Measurements from ENCODE around the gene PDGFA. TPM values are rescaled to one million over a fixed set of nuclear protein-coding genes. Genes with fewer than 3 reads are reported as not detected.

The PDGFA gene
- total RNA-seq, 1 donor from 2014 or later = 9.8 TPM

DNA sequence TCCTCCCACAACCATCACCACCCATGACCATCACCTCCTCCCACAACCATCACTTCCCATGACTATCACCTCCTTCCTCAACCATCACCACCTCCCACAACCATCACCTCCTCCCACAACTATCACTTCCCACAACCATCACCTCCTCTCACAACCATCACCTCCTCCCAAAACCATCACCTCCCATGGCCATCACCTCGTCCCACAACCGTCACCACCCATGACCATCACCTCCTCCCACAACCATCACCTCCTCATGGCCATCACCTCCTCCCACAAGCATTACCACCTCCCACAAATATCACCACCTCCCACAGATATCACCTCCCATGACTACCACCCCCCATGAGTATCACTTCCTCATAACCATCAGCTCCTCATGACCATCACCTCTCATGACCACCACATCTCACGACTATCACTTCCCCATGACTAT is 52.2 kb downstream of the PDGFA start:
- peaks cover 20% of the 10 kb centered on the region for H3K27me3 Mint-ChIP-seq (ENCODE audit: insufficient read depth, low read depth)
- TF ChIP-seq, protein P1, sequence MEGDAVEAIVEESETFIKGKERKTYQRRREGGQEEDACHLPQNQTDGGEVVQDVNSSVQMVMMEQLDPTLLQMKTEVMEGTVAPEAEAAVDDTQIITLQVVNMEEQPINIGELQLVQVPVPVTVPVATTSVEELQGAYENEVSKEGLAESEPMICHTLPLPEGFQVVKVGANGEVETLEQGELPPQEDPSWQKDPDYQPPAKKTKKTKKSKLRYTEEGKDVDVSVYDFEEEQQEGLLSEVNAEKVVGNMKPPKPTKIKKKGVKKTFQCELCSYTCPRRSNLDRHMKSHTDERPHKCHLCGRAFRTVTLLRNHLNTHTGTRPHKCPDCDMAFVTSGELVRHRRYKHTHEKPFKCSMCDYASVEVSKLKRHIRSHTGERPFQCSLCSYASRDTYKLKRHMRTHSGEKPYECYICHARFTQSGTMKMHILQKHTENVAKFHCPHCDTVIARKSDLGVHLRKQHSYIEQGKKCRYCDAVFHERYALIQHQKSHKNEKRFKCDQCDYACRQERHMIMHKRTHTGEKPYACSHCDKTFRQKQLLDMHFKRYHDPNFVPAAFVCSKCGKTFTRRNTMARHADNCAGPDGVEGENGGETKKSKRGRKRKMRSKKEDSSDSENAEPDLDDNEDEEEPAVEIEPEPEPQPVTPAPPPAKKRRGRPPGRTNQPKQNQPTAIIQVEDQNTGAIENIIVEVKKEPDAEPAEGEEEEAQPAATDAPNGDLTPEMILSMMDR (IDR thresholded peaks at IDR 0.05) = no peak
- no peak for TF ChIP-seq EZH2 (IDR thresholded peaks at IDR 0.05)
- no peak for TF ChIP-seq EZH2phosphoT487 (IDR thresholded peaks at IDR 0.05)
- Histone ChIP-seq H3K9ac (no peak overlapping the region), H4K20me1 (ENCODE audit: low read depth) (no peaks in the 10 kb centered on the region), H3F3A (ENCODE audit: low read depth) (no peaks in the 10 kb centered on the region), H3K4me3 (no peak overlapping the region), H3K27ac (no peak overlapping the region), H3K36me3 (no peaks in the 10 kb centered on the region), H3K9me3 (ENCODE audit: low read depth) (no peaks in the 10 kb centered on the region), H2AFZ (replicated peaks) (no peak overlapping the region), H3K27me3 (no peaks in the 10 kb centered on the region), H3K4me2 (no peak overlapping the region), H3K79me2 (ENCODE audit: low read depth) (no peaks in the 10 kb centered on the region), H3K4me1 (no peaks in the 10 kb centered on the region)
- peak overlapping the region; percentile 41 for H3K4me3 Mint-ChIP-seq
- peaks cover 23% of the 10 kb centered on the region for H3K9me3 Mint-ChIP-seq
- no peak for DNase-seq (ENCODE audit: low spot score)
- peak overlapping the region; percentile 11 for H3K27ac Mint-ChIP-seq
- H3K36me3 Mint-ChIP-seq = peaks cover 4% of the 10 kb centered on the region
- H3K4me1 Mint-ChIP-seq = peaks cover 6% of the 10 kb centered on the region

DNA sequence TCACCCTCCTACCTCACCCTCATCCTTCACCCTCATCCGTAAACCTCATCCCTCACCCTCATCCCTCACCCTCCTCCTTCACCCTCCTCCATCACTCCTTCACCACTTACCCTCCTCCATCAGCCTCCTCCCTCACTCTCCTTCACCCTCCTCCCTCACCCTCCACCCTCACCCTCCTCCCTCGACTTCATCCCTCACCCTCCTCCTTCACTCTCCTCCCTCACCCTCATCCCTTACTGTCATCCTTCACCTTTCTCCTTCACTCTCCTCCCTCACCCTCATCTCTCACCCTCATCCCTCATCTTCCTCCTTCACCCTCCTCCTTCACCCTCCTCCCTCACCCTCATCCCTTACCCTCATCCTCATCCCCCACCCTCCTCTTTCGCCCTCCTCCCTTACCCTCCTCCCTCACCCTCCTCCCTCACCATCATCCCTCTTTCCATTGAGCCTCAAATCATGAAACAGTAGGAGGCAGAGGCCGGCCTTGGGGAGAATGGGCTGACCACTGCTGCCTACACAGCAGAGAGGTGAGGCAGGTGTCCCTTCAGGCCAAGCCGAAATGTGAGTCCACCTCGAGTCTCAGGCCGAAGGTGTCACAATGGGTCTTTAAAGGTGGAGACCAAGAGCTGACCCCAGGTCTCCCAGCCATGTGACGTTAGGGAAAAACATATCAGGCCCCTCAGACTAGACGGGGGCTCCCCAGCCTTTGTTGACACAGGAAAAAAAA is 53.0 kb downstream of the PDGFA start:
- no peaks in the 10 kb centered on the region for H3F3A ChIP-seq (ENCODE audit: low read depth)
- TF ChIP-seq, protein P1 (IDR thresholded peaks at IDR 0.05) = no peak
- TF ChIP-seq EZH2 (IDR thresholded peaks at IDR 0.05) = no peak
- TF ChIP-seq EZH2phosphoT487 (IDR thresholded peaks at IDR 0.05) = no peak
- H3K27ac Mint-ChIP-seq = no peak overlapping the region
- H3K27me3 Mint-ChIP-seq (ENCODE audit: insufficient read depth, low read depth) = peaks cover 20% of the 10 kb centered on the region
- no peak overlapping the region for H3K4me3 Mint-ChIP-seq
- no peak overlapping the region for H3K4me2 ChIP-seq
- no peak overlapping the region for H3K9ac ChIP-seq
- H3K4me1 Mint-ChIP-seq = peaks cover 7% of the 10 kb centered on the region
- no peaks in the 10 kb centered on the region for H3K79me2 ChIP-seq (ENCODE audit: low read depth)
- H3K27me3 ChIP-seq = no peaks in the 10 kb centered on the region
- H3K9me3 ChIP-seq (ENCODE audit: low read depth) = no peaks in the 10 kb centered on the region
- no peak for DNase-seq (ENCODE audit: low spot score)
- H3K36me3 Mint-ChIP-seq = peaks cover 4% of the 10 kb centered on the region
- H4K20me1 ChIP-seq (ENCODE audit: low read depth) = no peaks in the 10 kb centered on the region
- H3K9me3 Mint-ChIP-seq = peaks cover 23% of the 10 kb centered on the region
- no peak overlapping the region for H3K27ac ChIP-seq
- no peak overlapping the region for H2AFZ ChIP-seq (replicated peaks)
- H3K36me3 ChIP-seq = no peaks in the 10 kb centered on the region
- no peak overlapping the region for H3K4me3 ChIP-seq
- H3K4me1 ChIP-seq = no peaks in the 10 kb centered on the region

DNA sequence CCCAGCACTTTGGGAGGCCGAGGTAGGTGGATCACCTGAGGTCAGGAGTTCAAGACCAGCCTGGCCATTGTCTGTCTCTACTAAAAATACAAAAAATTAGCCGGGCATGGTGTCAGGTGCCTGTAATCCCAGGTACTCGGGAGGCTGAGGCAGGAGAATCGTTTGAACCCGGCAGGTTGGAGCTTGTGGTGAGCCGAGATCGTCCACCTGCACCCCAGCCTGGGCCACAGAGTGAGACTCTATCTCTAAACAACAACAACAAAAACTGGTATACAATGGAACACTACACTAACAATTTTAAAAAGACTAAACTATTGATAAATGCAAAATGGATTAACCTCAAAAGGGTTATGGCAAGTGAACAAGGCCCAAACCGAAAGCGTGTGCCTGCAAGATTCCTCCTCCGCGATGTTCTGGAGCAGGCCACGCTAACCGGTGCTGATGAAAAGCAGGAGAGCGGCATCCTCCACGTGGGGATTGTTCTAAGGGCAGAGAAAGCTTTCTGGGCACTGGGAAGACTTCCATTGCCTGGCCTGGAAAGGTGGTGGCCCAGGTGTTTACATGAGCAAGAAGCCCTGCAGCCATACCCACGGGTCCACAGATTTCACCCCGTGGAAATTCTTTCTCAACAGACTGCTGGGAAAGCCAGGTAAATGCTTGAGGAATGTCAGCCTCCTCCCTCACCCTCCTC is 53.8 kb downstream of the PDGFA start:
- Mint-ChIP-seq H3K36me3 (peaks cover 4% of the 10 kb centered on the region), H3K4me3 (no peak overlapping the region), H3K27me3 (ENCODE audit: insufficient read depth, low read depth) (peaks cover 24% of the 10 kb centered on the region), H3K4me1 (peaks cover 14% of the 10 kb centered on the region), H3K27ac (peak overlapping the region; percentile 59), H3K9me3 (peaks cover 23% of the 10 kb centered on the region)
- Histone ChIP-seq H3K4me2 (no peak overlapping the region), H2AFZ (replicated peaks) (no peak overlapping the region), H3K79me2 (ENCODE audit: low read depth) (no peaks in the 10 kb centered on the region), H3K27me3 (no peaks in the 10 kb centered on the region), H3F3A (ENCODE audit: low read depth) (no peaks in the 10 kb centered on the region), H3K9me3 (ENCODE audit: low read depth) (no peaks in the 10 kb centered on the region), H3K9ac (no peak overlapping the region), H3K4me1 (peaks cover 4% of the 10 kb centered on the region), H4K20me1 (ENCODE audit: low read depth) (no peaks in the 10 kb centered on the region), H3K4me3 (no peak overlapping the region), H3K36me3 (no peaks in the 10 kb centered on the region), H3K27ac (no peak overlapping the region)
- DNase-seq (ENCODE audit: low spot score) = no peak
- TF ChIP-seq, protein P1 (IDR thresholded peaks at IDR 0.05) = no peak
- TF ChIP-seq EZH2 (IDR thresholded peaks at IDR 0.05) (no peak), EZH2phosphoT487 (IDR thresholded peaks at IDR 0.05) (no peak)
